Aorta (tissue), 5 donors: ENCODE data around the gene TSKS. TPM values are rescaled to one million over a fixed set of nuclear protein-coding genes. Genes with fewer than 3 reads are reported as not detected.
"Not testable (repeated sequence)": the region's sequence is repeated elsewhere in the genome, so short reads cannot be mapped to it uniquely, and the experiment has no call there.

ENCODE experiments used
- ATAC-seq: fragments of 200-7000 bp; cut with Tn5 transposase; one replicate; pipeline ENCODE4 v1.9.1; 2022; ENCODE audit warnings: moderate library complexity; ENCODE audit not compliant: low FRiP score
- DNase-seq, 2 donors: peaks; one replicate each; pipeline ENCODE4 v3.0.0-alpha.2; 2020
- H3K27ac ChIP-seq, 2 donors: one replicate each; pipeline ENCODE4 v1.5.1; 2013; ENCODE audit warnings: low read length in 2 of 2, mild to moderate bottlenecking in 2 of 2, moderate library complexity in 2 of 2, control low read depth in 1 of 2, inconsistent platforms in 1 of 2, low read depth in 1 of 2
- H3K27me3 ChIP-seq, 2 donors: one replicate each; pipeline ENCODE4 v1.6.1; 2013; ENCODE audit warnings: control low read depth in 1 of 2, low read length in 1 of 2, mild to moderate bottlenecking in 1 of 2, moderate library complexity in 1 of 2; ENCODE audit not compliant: insufficient read depth in 2 of 2, control insufficient read depth in 1 of 2
- H3K36me3 ChIP-seq, 2 donors: one replicate each; pipeline ENCODE4 v1.6.1; 2013; ENCODE audit warnings: control low read depth in 1 of 2, low read length in 1 of 2, mild to moderate bottlenecking in 1 of 2; ENCODE audit not compliant: insufficient read depth in 2 of 2, control insufficient read depth in 1 of 2
- H3K4me1 ChIP-seq, 2 donors: one replicate each; pipeline ENCODE4 v1.6.1; 2013; ENCODE audit warnings: low read length in 2 of 2, control low read depth in 1 of 2, mild to moderate bottlenecking in 1 of 2, moderate library complexity in 1 of 2; ENCODE audit not compliant: insufficient read depth in 2 of 2, control insufficient read depth in 1 of 2
- H3K4me3 ChIP-seq, 2 donors: one replicate each; pipeline ENCODE4 v1.5.1; 2013; ENCODE audit warnings: low read length in 2 of 2, control low read depth in 1 of 2, mild to moderate bottlenecking in 1 of 2
- H3K9me3 ChIP-seq: one replicate; pipeline ENCODE4 v1.6.1; 2013; ENCODE audit warnings: mild to moderate bottlenecking, low read length; ENCODE audit not compliant: control insufficient read depth
- WGBS, 2 donors: extraction: QIAGEN DNeasy Blood & Tissue Kit; methylation state at CpG; one replicate each; pipeline ENCODE4 v1.1.7; 2013; 5-methylcytosine and 5-hydroxymethylcytosine counted together
- intact Hi-C, 2 donors: fragments of 100-400 bp; cut with DNase I; formaldehyde crosslinking; loops; one replicate each; pipeline versions ENCODE4 v1.14.2 to v1.15.0; 2022
- polyA plus RNA-seq, 2 donors: library from polyadenylated mRNA; stranded (reverse); fragments of 200-250 nt; gene quantifications; one replicate each; pipeline ENCODE4 v1.2.3, GENCODE V29; 2013
- total RNA-seq, 2 donors: library from RNA; stranded (reverse); fragmentation: NEBNext Ultra II Directional; extraction: Animal tissue kit (Norgen Biotek cat#: 25700); gene quantifications; one replicate each; pipeline ENCODE4 v1.2.1, GENCODE V29; 2021
- donor health status: healthy with polysubstance abuse.
- donor health status: Bipolar disorder and iron deficiency.
- donor health status: DM: no; HTN: no; CAD: no.
- donor health status: DM: no; HTN: no; CAD: no.
- donor health status: DM: yes; HTN: yes; CAD: no.

TSKS gene
- total and polyA plus RNA-seq, 4 donors, result 0.38 to 2.6 (median 0.42) TPM; not detected in 1

GRCh38 chr19:49719420-49719819 lies 43.7 kb downstream of the TSKS start:
- ATAC-seq, H3K9me3 ChIP-seq, H3K4me3 ChIP-seq, H3K36me3 ChIP-seq, intact Hi-C loops, H3K27me3 ChIP-seq, DNase-seq, H3K4me1 ChIP-seq, H3K27ac ChIP-seq: not testable (repeated sequence)
- whole genome bisulfite sequencing, 2 donors, result 80 to 88% methylated on average over 22 of the region's 22 CpGs

DNA sequence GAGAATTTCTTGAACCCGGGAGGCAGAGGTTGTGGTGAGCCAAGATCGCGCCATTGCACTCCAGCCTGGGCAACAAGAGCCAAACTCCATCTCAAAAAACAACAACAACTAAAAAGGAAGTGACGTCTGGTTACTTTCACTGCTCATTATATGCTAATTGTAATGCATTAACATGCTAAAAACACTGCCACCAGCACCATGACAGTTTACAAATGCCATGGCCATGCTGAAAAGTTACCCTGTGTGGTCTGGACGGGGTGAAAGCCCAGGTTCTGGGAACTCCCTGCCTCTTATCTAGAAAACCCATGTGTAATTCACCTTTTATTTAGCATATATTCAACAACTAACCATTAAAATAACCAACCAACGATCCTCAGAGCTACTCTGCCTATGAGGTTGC lies 44.1 kb downstream of the TSKS start:
- no peaks in the 10 kb centered on the region for H3K27me3 ChIP-seq
- 80 to 82% methylated on average over 6 of the region's 6 CpGs for WGBS, 2 donors
- H3K27ac ChIP-seq, result no peak overlapping the region
- H3K9me3 ChIP-seq, result no peaks in the 10 kb centered on the region
- no peak for DNase-seq
- H3K4me3 ChIP-seq, result no peak overlapping the region
- intact Hi-C loops, result no loop called here
- no peak for ATAC-seq
- no peaks in the 10 kb centered on the region for H3K4me1 ChIP-seq
- H3K36me3 ChIP-seq, result no peaks in the 10 kb centered on the region

DNA sequence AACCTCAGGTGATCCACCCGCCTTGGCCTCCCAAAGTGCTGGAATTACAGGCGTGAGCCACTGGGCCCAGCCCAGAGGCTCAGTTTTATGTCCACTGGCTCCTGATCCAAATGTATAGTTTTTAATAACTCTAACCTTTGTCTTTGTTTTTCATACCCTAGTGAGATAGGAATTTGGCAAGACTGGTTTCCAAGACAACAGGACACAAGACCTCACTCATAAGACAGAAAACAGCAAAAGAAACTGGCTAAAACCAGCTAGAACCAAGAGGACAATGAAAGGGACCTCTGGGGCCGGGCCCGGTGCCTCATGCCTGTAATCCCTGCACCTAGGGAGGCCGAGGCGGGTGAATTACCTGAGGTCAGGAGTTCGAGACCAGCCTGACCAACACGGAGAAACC lies 44.6 kb downstream of the TSKS start:
- Histone ChIP-seq H3K27me3 (no peaks in the 10 kb centered on the region), H3K4me1 (no peaks in the 10 kb centered on the region), H3K27ac (no peak overlapping the region), H3K9me3 (no peaks in the 10 kb centered on the region), H3K4me3 (no peak overlapping the region), H3K36me3 (no peaks in the 10 kb centered on the region)
- intact Hi-C loops, result no loop called here
- WGBS, 2 donors, result 67 to 69% methylated on average over 8 of the region's 8 CpGs
- DNase-seq (no peak), ATAC-seq (no peak)

DNA sequence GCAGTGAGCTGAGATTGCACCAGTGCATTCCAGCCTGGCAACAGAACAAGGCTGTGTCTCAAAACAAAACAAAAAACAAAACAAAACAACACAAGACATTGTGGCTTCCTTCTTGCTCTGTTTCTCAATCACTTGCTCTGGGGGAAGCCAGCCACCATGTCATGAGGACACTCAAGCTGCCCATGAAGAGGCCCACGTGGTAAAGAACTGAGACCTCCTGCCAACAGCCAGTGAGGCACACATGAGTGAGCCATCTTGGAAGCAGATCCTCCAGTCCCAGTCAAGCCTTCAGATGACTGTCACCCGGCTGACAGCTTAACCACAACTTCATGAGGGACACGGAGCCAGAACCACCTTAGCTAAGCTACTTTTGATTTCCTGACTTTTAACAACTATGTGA lies 47.0 kb downstream of the TSKS start:
- Histone ChIP-seq H3K27me3 (no peaks in the 10 kb centered on the region), H3K36me3 (no peaks in the 10 kb centered on the region), H3K4me3 (no peak overlapping the region), H3K27ac (no peak overlapping the region), H3K9me3 (no peaks in the 10 kb centered on the region), H3K4me1 (no peaks in the 10 kb centered on the region)
- 72 to 73% methylated on average over 3 of the region's 3 CpGs for WGBS, 2 donors
- ATAC-seq (no peak), DNase-seq (no peak)
- intact Hi-C loops, result no loop called here

GRCh38 chr19:49713236-49713845 lies 49.8 kb downstream of the TSKS start:
- H3K4me1 ChIP-seq, result no peaks in the 10 kb centered on the region
- no peak for DNase-seq
- no peaks in the 10 kb centered on the region for H3K9me3 ChIP-seq
- intact Hi-C loops, result no loop called here
- no peaks in the 10 kb centered on the region for H3K36me3 ChIP-seq
- H3K27me3 ChIP-seq, result no peaks in the 10 kb centered on the region
- 79 to 85% methylated on average over 7 to 8 of the region's 8 CpGs for WGBS, 2 donors
- H3K27ac ChIP-seq, result no peak overlapping the region
- H3K4me3 ChIP-seq, result no peak overlapping the region
- no peak for ATAC-seq

DNA sequence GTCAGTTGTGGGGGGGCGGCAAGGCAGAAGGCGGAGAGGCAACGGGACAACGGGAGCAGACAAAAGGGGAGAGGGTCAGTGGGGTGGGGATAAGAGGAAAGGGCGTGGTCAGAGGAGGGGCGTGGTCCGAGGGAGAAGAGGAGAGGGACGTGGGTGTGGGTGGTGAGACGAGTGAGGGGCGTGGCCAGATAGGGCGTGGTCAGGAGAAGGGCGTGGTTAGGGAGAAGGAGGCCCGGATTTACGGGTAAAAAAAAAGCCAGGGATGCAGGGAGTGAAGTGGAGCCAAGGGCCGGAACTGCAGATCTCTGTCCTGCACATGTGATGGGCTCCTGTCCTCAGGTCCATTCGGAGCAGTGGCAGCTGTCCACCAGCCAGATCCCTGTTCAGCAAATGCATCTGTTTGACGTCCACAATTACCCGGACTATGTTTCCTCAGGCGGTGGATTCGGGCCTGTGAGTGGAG lies 50.7 kb downstream of the TSKS start:
- Histone ChIP-seq H3K4me3 (no peak overlapping the region), H3K9me3 (no peaks in the 10 kb centered on the region), H3K27ac (no peak overlapping the region), H3K4me1 (no peaks in the 10 kb centered on the region), H3K36me3 (no peaks in the 10 kb centered on the region), H3K27me3 (no peaks in the 10 kb centered on the region)
- DNase-seq (no peak), ATAC-seq (no peak)
- WGBS, 2 donors, result 70 to 72% methylated on average over 20 of the region's 20 CpGs
- intact Hi-C loops, result no loop called here

DNA sequence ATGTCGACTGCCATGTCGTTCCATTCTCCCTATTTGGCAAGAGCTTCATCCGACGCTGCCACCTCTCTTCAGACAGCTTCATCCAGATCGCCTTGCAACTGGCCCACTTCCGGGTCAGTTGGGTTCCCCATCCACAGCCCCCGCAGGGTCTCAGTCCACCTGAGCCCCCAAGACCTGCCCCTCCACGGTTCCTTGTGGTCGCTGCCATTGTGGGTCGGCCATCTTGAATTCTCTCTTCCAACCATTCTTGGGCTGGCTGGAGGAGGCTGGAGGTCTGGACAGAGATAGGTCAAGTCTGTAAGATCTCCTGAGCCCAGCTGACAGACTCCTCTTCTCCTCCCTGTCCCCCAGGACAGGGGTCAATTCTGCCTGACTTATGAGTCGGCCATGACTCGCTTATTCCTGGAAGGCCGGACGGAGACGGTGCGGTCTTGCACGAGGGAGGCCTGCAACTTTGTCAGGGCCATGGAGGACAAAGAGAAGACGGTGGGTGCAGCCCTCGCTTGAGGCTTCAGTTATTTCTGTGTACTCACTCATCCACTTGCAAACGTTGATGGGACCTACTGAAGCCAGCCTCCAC lies 52.6 kb downstream of the TSKS start:
- H3K4me1 ChIP-seq, result no peaks in the 10 kb centered on the region
- H3K9me3 ChIP-seq, result no peaks in the 10 kb centered on the region
- H3K27ac ChIP-seq, result no peak overlapping the region
- H3K36me3 ChIP-seq, result no peaks in the 10 kb centered on the region
- WGBS, 2 donors, result 92 to 93% methylated on average over 20 of the region's 20 CpGs
- H3K27me3 ChIP-seq, result no peaks in the 10 kb centered on the region
- ATAC-seq (no peak), DNase-seq (no peak)
- no peak overlapping the region for H3K4me3 ChIP-seq
- intact Hi-C loops, result no loop called here

DNA sequence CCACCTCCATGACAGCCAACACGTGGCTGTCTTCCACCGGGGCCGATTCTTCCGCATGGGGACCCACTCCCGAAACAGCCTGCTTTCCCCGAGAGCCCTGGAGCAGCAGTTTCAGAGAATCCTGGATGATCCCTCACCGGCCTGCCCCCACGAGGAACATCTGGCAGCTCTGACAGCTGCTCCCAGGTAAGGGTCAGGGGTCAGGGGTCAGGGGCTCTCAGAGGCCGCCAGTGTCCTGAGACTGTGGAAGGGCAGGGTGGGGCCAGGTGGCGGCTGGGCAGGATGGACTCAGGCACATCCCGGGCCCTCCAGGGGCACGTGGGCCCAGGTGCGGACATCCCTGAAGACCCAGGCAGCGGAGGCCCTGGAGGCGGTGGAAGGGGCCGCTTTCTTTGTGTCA lies 57.2 kb downstream of the TSKS start:
- intact Hi-C loops, result no loop called here
- Histone ChIP-seq H3K36me3 (no peaks in the 10 kb centered on the region), H3K27ac (no peak overlapping the region), H3K9me3 (no peaks in the 10 kb centered on the region), H3K4me3 (no peak overlapping the region), H3K4me1 (no peaks in the 10 kb centered on the region), H3K27me3 (no peaks in the 10 kb centered on the region)
- peak; percentile 40 for ATAC-seq
- DNase-seq, result no peak
- 91 to 93% methylated on average over 16 of the region's 16 CpGs for WGBS, 2 donors

- DNase-seq (no peak), ATAC-seq (no peak)
- Histone ChIP-seq H3K4me3 (no peak overlapping the region), H3K9me3 (no peaks in the 10 kb centered on the region), H3K36me3 (no peaks in the 10 kb centered on the region), H3K27ac (no peak overlapping the region), H3K4me1 (no peaks in the 10 kb centered on the region), H3K27me3 (no peaks in the 10 kb centered on the region)
- intact Hi-C loops, result no loop called here
- 80 to 83% methylated on average over 22 of the region's 22 CpGs for WGBS, 2 donors
Measured at GRCh38 chr19:49704888-49705642, 58.0 kb downstream of the TSKS start.
